GM18873 (cell line): ENCODE measurements around the gene COLQ.
"Not testable (repeated sequence)": the region's sequence is repeated elsewhere in the genome, so short reads cannot be mapped to it uniquely, and the experiment has no call there.

Source experiments
- ATAC-seq: cut with Tn5 transposase; IDR thresholded peaks from one replicate; pipeline ENCODE4 v1.9.1; 2021; ENCODE audit warnings: mild to moderate bottlenecking, moderate library complexity, moderate number of reproducible peaks; ENCODE audit not compliant: unreplicated experiment, low FRiP score

The COLQ gene

DNA sequence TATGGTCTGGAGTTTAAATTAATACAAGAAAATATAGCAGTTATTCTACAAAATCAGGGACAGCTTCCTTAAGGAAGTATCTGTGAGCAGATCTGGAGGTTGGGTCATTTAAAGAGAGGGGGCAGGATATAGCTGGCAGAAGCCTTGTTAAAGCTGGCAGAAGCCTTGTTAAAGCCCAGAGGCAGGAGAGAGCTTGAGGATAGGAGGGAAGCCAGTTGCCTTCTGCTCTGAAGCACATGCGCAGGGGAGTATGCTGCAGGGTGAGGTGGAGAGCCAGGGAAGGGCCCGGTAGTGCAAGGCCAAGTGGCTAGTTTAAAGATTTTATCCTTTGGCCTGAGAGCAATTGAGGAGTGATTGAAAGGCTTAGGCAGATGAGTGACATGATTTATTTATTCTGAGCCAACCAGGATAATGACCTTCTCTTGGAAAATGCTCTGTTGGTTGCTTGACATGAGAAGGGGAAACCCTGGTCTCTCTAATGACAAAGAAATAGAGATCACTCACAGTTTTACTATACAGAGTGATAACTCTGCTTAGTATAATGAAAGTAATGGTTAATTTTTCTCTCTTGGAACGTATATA, 90.2 kb downstream of the COLQ start:
- ATAC-seq: no peak

DNA sequence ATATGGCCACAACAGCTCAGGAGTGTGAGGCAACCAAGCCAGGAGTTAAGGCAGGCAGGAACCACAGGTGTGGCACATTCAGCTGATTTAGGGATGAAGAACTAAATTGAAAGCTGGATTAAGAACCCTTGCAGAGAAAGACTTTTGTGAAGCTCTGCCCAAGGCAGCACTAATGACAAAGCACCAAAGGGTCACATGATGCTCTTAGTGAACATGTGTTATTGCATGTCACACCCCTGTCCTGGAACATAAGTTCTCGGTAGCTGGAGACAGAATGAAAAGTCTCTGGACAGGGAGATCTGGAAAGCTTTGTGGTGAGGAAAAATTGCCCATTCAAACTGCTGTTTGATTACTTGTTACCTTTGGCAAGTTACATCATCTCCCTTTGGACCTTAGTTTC, 90.9 kb downstream of the COLQ start:
- ATAC-seq: no peak

DNA sequence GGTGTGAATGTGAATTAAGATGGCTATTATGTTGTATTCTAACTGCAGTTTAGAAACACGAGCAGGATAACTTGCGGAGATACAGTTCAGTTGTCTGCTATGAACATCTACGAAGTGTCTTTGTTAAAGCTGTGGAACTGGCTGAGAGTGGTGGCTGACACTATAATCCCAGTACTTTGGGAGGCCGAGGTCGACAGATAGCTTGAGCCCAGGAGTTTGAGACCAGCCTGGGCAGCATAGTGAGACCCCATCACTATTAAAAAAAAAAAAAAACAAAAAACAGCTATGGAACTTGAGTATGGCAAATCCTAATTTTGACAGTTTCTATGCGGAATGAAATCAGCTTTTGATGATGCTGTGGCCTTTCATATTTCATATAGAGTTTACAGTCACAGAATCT, 92.4 kb downstream of the COLQ start:
- ATAC-seq: no peak

DNA sequence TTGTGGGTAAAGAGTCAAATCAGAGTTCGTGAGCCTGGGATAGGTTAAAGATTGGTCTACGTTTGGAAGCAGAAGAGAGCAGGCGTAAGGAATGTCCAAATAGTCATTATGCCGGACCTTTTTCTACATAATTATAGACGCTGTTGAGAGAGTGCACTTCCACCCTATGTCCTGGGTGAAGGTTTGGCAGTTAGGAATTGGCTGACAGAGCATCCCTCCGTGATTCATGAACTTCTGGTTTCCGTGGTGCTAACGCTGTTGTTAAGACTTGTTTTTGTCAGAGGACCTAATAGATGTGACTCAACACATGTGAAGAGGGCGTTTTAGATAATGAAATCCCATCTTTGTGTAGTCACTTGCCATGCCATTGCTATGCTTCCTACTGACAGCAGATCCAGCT, 93.0 kb downstream of the COLQ start:
- no peak for ATAC-seq

DNA sequence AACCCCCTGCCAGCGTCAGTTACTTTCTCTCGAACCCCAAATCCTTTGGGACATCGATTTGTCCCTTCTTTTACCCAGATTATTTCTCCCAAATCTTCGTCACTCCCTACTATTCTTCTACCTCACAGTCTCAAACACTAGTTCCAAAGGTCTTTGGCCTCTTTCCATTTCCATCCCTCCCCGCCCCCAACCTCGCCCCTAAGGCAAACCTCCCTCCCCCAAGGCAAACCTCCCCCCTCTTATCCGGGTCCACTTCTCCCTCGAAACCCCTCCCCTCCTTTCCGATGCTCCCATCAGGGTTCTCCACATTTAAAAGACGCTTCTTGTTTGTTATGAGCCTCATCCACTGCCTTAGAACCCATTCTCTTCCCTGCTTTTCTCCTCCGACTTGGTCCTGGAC, 93.5 kb downstream of the COLQ start:
- ATAC-seq: no peak

DNA sequence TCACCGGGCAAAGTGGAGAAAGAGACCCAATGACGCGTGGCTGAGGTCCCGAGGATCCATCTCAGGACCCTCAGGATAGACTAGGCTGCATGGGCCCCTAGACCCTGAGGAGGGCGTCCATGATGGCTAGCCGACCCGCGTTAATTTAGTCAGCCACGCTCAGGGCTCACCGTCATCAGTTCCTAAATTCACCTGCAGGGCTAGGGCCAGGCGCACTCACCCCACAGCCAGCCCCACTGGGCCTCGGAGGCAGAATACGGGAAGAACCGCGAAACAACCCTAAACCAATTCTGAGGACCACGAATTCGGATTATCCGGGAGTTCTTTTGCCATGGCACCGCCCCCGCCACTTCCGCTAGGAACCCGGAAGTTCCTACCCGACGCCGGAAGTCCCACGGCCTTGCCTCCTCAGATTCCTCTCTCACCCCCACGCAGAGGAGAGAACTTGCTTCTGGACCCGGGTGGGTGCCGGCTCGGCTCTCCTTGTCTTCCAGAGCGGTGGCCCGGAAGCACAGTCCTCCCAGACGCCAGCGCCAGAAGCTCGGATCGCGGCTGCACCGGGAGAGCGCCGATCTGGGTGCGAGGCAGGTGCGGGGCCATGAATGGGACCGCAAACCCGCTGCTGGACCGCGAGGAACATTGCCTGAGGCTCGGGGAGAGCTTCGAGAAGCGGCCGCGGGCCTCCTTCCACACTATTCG, 94.2 kb downstream of the COLQ start, which contains the start of the genes EAF1 and METTL6:
Gene EAF1, plus strand, starts transcription at position 417 of the 699 bp plus-strand sequence. Its CDS starts 182 bp downstream, at position 599.
Gene METTL6, minus strand, starts transcription at position 363 of the 699 bp plus-strand sequence. CDS start 1,033 bp downstream, outside the sequence.
- ATAC-seq: no peak

DNA sequence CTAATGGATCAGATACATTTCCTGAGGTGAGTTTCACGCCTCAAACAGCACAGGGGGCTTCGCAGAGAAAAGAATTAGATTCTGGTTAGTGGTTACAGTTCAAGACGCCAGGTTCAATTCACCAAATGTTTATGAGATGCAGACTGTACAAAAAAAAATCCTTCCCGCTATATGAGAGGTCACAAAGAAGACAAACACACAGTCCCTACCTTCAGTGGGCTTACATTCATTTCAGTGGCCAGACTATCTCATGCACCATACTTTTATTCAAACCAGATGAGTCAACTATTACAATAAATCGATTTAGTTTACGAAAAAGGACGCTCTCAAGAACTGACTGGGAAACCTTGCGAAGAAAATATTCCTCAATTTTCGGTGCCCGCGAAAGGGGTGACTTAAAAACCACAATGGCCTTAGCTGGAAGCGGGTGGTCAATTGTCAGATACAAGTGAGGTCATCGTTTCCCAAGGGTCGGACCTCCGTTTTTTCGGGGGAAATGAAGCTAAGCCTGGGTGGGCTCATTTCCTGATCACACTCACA, 94.9 kb downstream of the COLQ start:
- no peak for ATAC-seq

DNA sequence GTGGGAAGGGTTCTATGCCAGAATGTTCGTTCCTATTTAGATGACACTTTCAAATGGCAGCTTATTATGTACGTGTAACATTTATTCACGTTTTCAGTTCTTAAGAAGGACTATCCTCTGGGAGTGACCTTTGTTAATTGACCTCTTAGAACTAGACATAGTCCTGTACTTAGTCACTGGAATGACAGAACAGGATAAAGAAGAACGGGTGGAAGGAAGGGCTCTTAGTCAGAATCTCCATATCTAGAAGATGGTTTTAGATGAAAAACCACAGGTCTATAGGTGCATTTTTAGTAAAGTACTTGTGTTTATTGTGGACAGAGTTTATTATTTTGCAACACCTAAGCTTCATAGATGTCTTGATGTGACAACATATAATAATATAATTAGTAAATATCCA, 100.6 kb downstream of the COLQ start:
- ATAC-seq: no peak

DNA sequence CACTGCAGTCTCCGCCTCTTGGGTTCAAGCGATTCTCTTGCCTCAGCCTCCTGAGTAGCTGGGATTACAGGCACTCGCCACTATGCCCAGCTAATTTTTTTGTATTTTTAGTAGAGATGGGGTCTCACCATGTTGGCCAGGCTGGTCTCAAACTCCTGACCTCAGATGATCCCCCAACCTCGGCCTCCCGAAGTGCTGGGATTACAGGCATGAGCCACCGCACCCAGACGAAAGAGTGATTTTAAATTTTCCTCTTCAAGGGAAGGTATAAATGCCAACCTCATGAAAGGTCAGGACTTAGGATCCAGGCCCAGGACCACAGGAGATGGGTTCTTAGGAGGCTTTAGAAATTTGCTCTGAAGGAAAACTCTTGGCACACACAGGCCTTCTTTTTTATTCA, 110.5 kb downstream of the COLQ start:
- ATAC-seq: not testable (repeated sequence)

DNA sequence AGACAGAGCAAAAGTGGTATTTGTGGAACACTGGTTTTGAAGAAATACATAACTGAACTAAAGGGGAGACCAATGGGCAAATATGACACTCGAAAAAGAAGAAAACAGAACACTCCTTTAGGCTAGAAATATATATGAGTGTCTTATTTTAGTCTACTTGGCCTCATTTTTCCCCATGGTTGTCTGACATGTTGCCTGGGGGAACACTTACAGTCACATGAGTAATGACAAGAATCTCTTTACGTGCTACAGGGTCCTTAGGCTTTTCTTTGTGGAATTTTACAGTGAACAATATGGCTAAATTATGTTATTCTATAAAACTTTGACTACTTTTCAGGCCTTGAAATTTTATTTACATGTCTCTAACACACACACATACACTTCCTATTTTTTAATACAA, 111.7 kb downstream of the COLQ start:
- ATAC-seq: no peak

DNA sequence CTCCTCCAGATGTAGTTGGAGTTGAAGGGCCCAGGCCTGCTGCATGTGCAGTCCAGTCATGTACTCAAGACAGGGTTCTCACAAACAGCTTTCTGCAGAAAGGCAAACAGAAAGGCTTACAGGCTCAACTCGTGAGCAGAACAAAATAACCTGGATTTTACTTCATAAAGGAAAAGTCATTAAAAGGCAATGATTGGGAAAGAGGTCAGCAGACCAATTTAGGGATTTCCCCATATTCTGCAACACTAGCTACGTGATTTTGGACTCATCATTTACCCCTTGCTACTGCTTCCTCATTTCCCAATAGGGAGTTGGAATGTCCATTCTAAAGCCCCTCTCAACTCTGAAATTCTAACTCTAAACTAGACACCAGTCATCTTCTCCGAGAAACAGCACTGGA, 112.3 kb downstream of the COLQ start:
- no peak for ATAC-seq

DNA sequence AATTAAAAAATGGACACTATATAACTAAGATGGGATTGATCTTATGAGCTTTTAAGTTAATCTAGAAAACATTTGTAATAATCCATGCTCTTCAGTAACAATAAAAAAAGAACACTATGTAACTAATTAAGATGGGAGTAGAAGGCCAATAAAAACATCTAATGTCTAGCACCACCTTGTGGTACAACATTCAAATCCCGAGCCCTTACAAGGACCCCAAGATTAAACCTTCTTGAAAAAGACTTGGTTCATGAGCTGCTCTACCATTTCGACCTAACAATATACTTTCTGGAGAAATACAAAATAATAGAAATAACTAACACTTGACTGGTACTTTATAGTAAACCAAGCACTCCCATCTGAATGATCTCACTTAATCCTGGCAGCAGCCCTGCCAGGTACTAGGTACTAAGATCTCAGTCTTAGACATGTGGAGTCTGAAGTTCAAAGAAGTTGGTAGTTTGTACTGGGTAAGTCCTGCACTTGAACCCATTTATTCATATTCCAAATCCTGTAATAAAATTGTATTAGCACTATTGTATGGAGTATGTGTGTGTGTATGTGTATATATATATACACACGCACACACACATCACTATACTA, 116.0 kb downstream of the COLQ start:
- no peak for ATAC-seq

DNA sequence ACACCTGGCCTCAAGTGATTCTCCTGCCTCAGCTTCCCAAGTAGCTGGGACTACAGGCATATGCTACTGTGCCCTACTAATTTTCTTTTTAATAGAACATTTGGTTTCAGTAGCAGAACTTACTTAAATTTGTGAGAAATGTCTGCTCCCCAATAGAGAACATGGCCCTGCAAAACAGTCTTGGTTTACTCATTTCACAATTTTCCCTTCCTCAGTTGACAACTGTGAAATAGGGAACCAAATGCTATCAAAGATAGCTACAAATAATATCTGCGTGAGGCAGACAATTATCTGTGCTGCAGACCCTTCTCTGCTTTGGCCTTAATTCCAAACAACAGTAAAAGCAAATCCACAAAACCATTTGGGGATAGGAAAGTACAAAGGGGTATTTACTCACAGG, 116.7 kb downstream of the COLQ start:
- no peak for ATAC-seq

DNA sequence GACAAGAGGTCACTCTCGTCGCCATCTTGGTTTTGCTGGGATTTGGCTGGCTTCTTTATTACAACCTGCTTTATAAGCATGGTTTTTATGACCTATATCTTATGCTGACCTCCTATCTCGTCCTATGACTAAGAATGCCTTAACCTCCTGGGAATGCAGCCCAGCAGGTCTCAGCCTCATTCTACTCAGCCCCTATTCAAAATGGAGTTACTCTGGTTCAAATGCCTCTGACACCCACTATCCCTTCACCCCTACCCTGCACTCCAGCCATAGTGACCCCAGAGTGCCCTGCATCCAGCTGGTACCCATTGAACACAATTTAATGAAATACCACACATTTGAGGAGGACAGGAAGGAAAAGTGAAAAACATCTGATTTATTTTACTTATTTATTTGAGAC, 117.5 kb downstream of the COLQ start:
- ATAC-seq: no peak

DNA sequence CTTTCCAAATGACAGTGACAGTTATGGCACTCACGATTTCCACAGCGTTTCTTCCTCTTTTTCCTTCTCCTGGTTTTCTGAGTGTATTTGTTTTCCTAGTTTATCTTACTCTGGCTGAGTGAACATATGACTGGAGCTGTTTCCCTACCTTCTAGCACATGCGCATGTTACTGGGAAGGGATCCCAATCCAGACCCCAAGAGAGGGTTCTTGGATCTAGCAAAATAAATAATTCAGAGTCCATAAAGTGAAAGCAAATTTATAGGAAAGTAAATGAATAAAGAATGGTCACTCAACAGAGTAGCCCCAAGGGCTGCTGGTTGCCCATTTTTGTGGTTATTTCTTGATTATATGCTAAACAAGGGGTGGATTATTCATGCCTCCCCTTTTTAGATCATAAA, 118.0 kb downstream of the COLQ start:
- no peak for ATAC-seq

DNA sequence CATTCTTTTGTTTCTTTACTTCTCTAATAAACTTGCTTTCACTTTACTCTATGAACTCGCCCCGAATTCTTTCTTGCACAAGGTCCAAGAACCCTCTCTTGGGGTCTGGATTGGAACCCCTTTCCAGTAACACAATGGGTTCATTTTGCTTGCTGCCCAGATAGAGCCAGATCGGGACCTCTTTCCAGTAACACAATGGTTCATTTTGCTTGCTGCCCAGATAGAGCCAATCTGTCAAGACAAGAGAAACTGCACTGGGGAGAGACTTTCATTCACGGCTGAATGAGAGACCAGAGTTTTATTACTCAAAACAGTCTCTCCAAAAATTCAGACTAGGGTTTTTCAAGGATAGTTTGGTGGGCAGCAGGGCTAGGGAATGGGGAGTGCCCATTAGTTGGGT, 119.6 kb downstream of the COLQ start:
- ATAC-seq: no peak
